GM06990 (cell line): Measurements from ENCODE around the gene FNIP2.

ENCODE experiments used
- DNase-seq: peaks from one replicate; pipeline ENCODE4 v3.0.0-alpha.2; 2011; ENCODE audit not compliant: insufficient read length; ENCODE audit errors: extremely low read depth
- H3K27me3 ChIP-seq: replicated peaks from 2 replicates; pipeline ENCODE4 v1.6.0; 2011; ENCODE audit warnings: low read length; ENCODE audit not compliant: control insufficient read depth, insufficient read depth
- H3K36me3 ChIP-seq: 2 replicates; pipeline ENCODE4 v1.5.1; 2011; ENCODE audit warnings: low read length; ENCODE audit not compliant: control insufficient read depth, insufficient read depth
- H3K4me3 ChIP-seq: replicated peaks from 2 replicates; pipeline ENCODE4 v1.5.1; 2011; ENCODE audit warnings: low read depth, mild to moderate bottlenecking, control low read depth, low read length
- CTCF ChIP-seq: IDR thresholded peaks from 2 replicates; pipeline ENCODE4 v1.5.1; 2011; ENCODE audit warnings: low read length, control low read depth, mild to moderate bottlenecking, inconsistent platforms; ENCODE audit not compliant: insufficient read depth, poor library complexity, severe bottlenecking

Gene FNIP2

GRCh38 chr4:158817562-158818296 lies 48.9 kb downstream of the FNIP2 start:
- Histone ChIP-seq H3K4me3 (no peak overlapping the region), H3K27me3 (no peaks in the 10 kb centered on the region; the same call in 1 of the 2 replicates), H3K36me3 (no peaks in the 10 kb centered on the region)
- TF ChIP-seq CTCF, result no peak
- no peak for DNase-seq

GRCh38 chr4:158818560-158819140 lies 49.8 kb downstream of the FNIP2 start:
- DNase-seq, result no peak
- no peak overlapping the region for H3K4me3 ChIP-seq
- no peaks in the 10 kb centered on the region for H3K36me3 ChIP-seq
- TF ChIP-seq CTCF, result no peak
- H3K27me3 ChIP-seq, result no peaks in the 10 kb centered on the region; the same call in 1 of the 2 replicates

GRCh38 chr4:158819942-158820786 lies 51.3 kb downstream of the FNIP2 start:
- Histone ChIP-seq H3K36me3 (no peaks in the 10 kb centered on the region), H3K4me3 (no peak overlapping the region), H3K27me3 (no peaks in the 10 kb centered on the region)
- DNase-seq, result no peak
- TF ChIP-seq CTCF, result no peak

GRCh38 chr4:158821228-158821971 lies 52.6 kb downstream of the FNIP2 start:
- Histone ChIP-seq H3K36me3 (no peaks in the 10 kb centered on the region), H3K4me3 (no peak overlapping the region), H3K27me3 (no peaks in the 10 kb centered on the region)
- TF ChIP-seq CTCF, result no peak
- no peak for DNase-seq

- no peak overlapping the region for H3K4me3 ChIP-seq
- H3K36me3 ChIP-seq, result no peaks in the 10 kb centered on the region
- no peak for TF ChIP-seq CTCF
- H3K27me3 ChIP-seq, result no peaks in the 10 kb centered on the region
- DNase-seq, result no peak
These were observed 53.5 kb downstream of the FNIP2 start for GRCh38 chr4:158822348-158822747.
